IMR-90 (cell line): ENCODE data around the gene RBFOX2. TPM values are rescaled to one million over a fixed set of nuclear protein-coding genes. Genes with fewer than 3 reads are reported as not detected.

Source experiments
- ATAC-seq: fragments of 200-7000 bp; cut with Tn5 transposase; 2 replicates; pipeline ENCODE4 v1.9.1; 2020; ENCODE audit warnings: low read depth, mild to moderate bottlenecking, moderate library complexity
- BruUV-seq: library from RNA; stranded (reverse); fragments of 400-500 nt; replicated peaks from 2 replicates; lab custom pipeline; 2021; lab: Mats Ljungman, UMichigan
- CTCF ChIA-PET: fragments of 300-600 bp; formaldehyde crosslinking; extraction: SDS; loops from one replicate; lab custom pipeline; 2021; ENCODE audit warnings: antibody characterized with exemption; lab: Yijun Ruan, JAX
- POLR2A ChIA-PET: fragments of 300-600 bp; sonication (Branson Sonifier 250); formaldehyde crosslinking; loops from one replicate; lab custom pipeline; 2022; ENCODE audit warnings: antibody characterized with exemption; ENCODE audit not compliant: unreplicated experiment; lab: Charles Lee
- DNase-seq: peaks from one replicate; pipeline ENCODE4 v3.0.0; 2013
- H2AFZ ChIP-seq: replicated peaks from 2 replicates; pipeline ENCODE3; 2013; ENCODE audit warnings: low read length, mild to moderate bottlenecking; ENCODE audit not compliant: poor library complexity
- H2AK5ac ChIP-seq: 2 replicates; pipeline ENCODE4 v1.6.1; 2013; ENCODE audit warnings: low read depth, low read length, inconsistent platforms
- H2AK9ac ChIP-seq: replicated peaks from 2 replicates; pipeline ENCODE3; 2013; ENCODE audit warnings: mild to moderate bottlenecking, low read depth, low read length, moderate library complexity; ENCODE audit not compliant: poor library complexity
- H2BK120ac ChIP-seq: 2 replicates; pipeline ENCODE4 v1.6.1; 2013; ENCODE audit warnings: low read depth, low read length, inconsistent platforms
- H2BK15ac ChIP-seq: 3 replicates; pipeline ENCODE4 v1.6.1; 2013; ENCODE audit warnings: low read depth, low read length, inconsistent platforms
- H2BK20ac ChIP-seq: 2 replicates; pipeline ENCODE4 v1.6.1; 2013; ENCODE audit warnings: low read depth, mild to moderate bottlenecking, inconsistent platforms, low read length, moderate library complexity
- H2BK5ac ChIP-seq: 2 replicates; pipeline ENCODE4 v1.6.1; 2013; ENCODE audit warnings: mild to moderate bottlenecking, low read depth, low read length, inconsistent platforms; ENCODE audit not compliant: poor library complexity, severe bottlenecking
- H3K14ac ChIP-seq: replicated peaks from 2 replicates; pipeline ENCODE4 v1.6.1; 2013; ENCODE audit warnings: low read depth, low read length, inconsistent platforms
- H3K18ac ChIP-seq: 2 replicates; pipeline ENCODE4 v1.6.1; 2013; ENCODE audit warnings: low read depth, low read length, control low read depth
- H3K23ac ChIP-seq: 2 replicates; pipeline ENCODE4 v1.6.1; 2013; ENCODE audit warnings: low read depth, low read length, inconsistent platforms
- H3K27ac ChIP-seq: 2 replicates; pipeline ENCODE4 v1.5.1; 2013; ENCODE audit warnings: mild to moderate bottlenecking, control low read depth, low read length; ENCODE audit not compliant: insufficient read depth
- H3K27me3 ChIP-seq: 2 replicates; pipeline ENCODE4 v1.6.1; 2013; ENCODE audit warnings: low read length; ENCODE audit not compliant: control insufficient read depth, insufficient read depth
- H3K36me3 ChIP-seq: 2 replicates; pipeline ENCODE4 v1.6.1; 2013; ENCODE audit warnings: low read length, mixed read lengths; ENCODE audit not compliant: control insufficient read depth, insufficient read depth
- H3K4ac ChIP-seq: 2 replicates; pipeline ENCODE4 v1.6.1; 2013; ENCODE audit warnings: low read depth, low read length, inconsistent platforms
- H3K4me1 ChIP-seq: 2 replicates; pipeline ENCODE4 v1.6.1; 2013; ENCODE audit warnings: low read length, mixed read lengths; ENCODE audit not compliant: control insufficient read depth, insufficient read depth
- H3K4me2 ChIP-seq: 2 replicates; pipeline ENCODE4 v1.6.1; 2013; ENCODE audit warnings: low read depth, mild to moderate bottlenecking, control low read depth, low read length, moderate library complexity
- H3K4me3 ChIP-seq: 2 replicates; pipeline ENCODE4 v1.5.1; 2013; ENCODE audit warnings: low read depth, mild to moderate bottlenecking, control low read depth, low read length, moderate library complexity; ENCODE audit not compliant: insufficient read depth
- H3K56ac ChIP-seq: 2 replicates; pipeline ENCODE4 v1.6.1; 2013; ENCODE audit warnings: low read length, inconsistent platforms; ENCODE audit not compliant: insufficient read depth; ENCODE audit errors: extremely low read depth
- H3K79me1 ChIP-seq, 2 experiments: 2 replicates each; pipeline ENCODE4 v1.6.1; 2013; ENCODE audit warnings: low read length in 2 of 2, inconsistent platforms in 1 of 2, low read depth in 1 of 2
- H3K9ac ChIP-seq: 2 replicates; pipeline ENCODE4 v1.6.1; 2013; ENCODE audit warnings: low read depth, low read length, control low read depth
- H3K9me1 ChIP-seq: 2 replicates; pipeline ENCODE4 v1.6.1; 2013; ENCODE audit warnings: low read length, inconsistent platforms; ENCODE audit not compliant: insufficient read depth
- H3K9me3 ChIP-seq: 2 replicates; pipeline ENCODE4 v1.6.1; 2013; ENCODE audit warnings: low read length; ENCODE audit not compliant: control insufficient read depth, insufficient read depth
- H4K20me1 ChIP-seq: 2 replicates; pipeline ENCODE4 v1.6.1; 2013; ENCODE audit warnings: low read length, inconsistent platforms; ENCODE audit not compliant: insufficient read depth
- H4K5ac ChIP-seq: 2 replicates; pipeline ENCODE4 v1.6.1; 2013; ENCODE audit warnings: mild to moderate bottlenecking, low read depth, low read length, control low read depth
- H4K8ac ChIP-seq, 2 experiments: 2 replicates each; pipeline ENCODE4 v1.6.1; 2013; ENCODE audit warnings: low read depth in 2 of 2, low read length in 2 of 2, control low read depth in 1 of 2, inconsistent platforms in 1 of 2
- H4K91ac ChIP-seq: 2 replicates; pipeline ENCODE4 v1.6.1; 2013; ENCODE audit warnings: low read depth, low read length, inconsistent platforms; ENCODE audit not compliant: insufficient read depth
- BHLHE40 ChIP-seq: fragments of 150-350 bp; IDR thresholded peaks from 2 replicates; pipeline ENCODE4 v1.6.1; 2016; ENCODE audit warnings: mild to moderate bottlenecking, low read depth, low read length
- CEBPB ChIP-seq: IDR thresholded peaks from 2 replicates; pipeline ENCODE4 v1.6.1; 2012; ENCODE audit warnings: low read depth, low read length, improper control_type of control experiment
- CHD1 ChIP-seq: IDR thresholded peaks from 2 replicates; pipeline ENCODE4 v1.6.1; 2012; ENCODE audit warnings: low read depth, low read length, improper control_type of control experiment
- CTCF ChIP-seq: conservative IDR thresholded peaks from 2 replicates; pipeline ENCODE4 v1.5.1; 2012; ENCODE audit warnings: mild to moderate bottlenecking, low read depth, low read length, improper control_type of control experiment
- ELK1 ChIP-seq: fragments of 150-350 bp; IDR thresholded peaks from 2 replicates; pipeline ENCODE4 v1.6.1; 2016; ENCODE audit warnings: low read depth, mild to moderate bottlenecking, low read length, moderate library complexity, borderline replicate concordance
- FOS ChIP-seq: fragments of 150-350 bp; IDR thresholded peaks from 2 replicates; pipeline ENCODE4 v1.6.1; 2016; ENCODE audit warnings: low read depth, low read length
- MAFK ChIP-seq: IDR thresholded peaks from 2 replicates; pipeline ENCODE4 v1.6.1; 2012; ENCODE audit warnings: low read depth, low read length, improper control_type of control experiment
- MAZ ChIP-seq: IDR thresholded peaks from 2 replicates; pipeline ENCODE4 v1.6.1; 2012; ENCODE audit warnings: low read depth, mild to moderate bottlenecking, low read length, improper control_type of control experiment, moderate library complexity, borderline replicate concordance
- MXI1 ChIP-seq: IDR thresholded peaks from 2 replicates; pipeline ENCODE4 v1.6.1; 2012; ENCODE audit warnings: low read depth, mild to moderate bottlenecking, low read length, moderate library complexity, borderline replicate concordance
- NFE2L2 ChIP-seq: fragments of 150-350 bp; IDR thresholded peaks from 2 replicates; pipeline ENCODE4 v1.6.1; 2016; ENCODE audit warnings: low read depth, mild to moderate bottlenecking, low read length
- POLR2A ChIP-seq: IDR thresholded peaks from 2 replicates; pipeline ENCODE4 v1.6.1; 2012; ENCODE audit warnings: mild to moderate bottlenecking, low read depth, low read length
- RAD21 ChIP-seq: IDR thresholded peaks from 2 replicates; pipeline ENCODE4 v1.6.1; 2012; ENCODE audit warnings: low read length, improper control_type of control experiment
- RCOR1 ChIP-seq: IDR thresholded peaks from 2 replicates; pipeline ENCODE4 v1.6.1; 2012; ENCODE audit warnings: mild to moderate bottlenecking, low read length, improper control_type of control experiment; ENCODE audit not compliant: insufficient replicate concordance
- RFX5 ChIP-seq: IDR thresholded peaks from 2 replicates; pipeline ENCODE4 v1.8.0; 2012; ENCODE audit warnings: low read depth, mild to moderate bottlenecking, low read length, moderate library complexity
- SMC3 ChIP-seq: fragments of 150-350 bp; IDR thresholded peaks from 2 replicates; pipeline ENCODE4 v1.6.1; 2016; ENCODE audit warnings: low read depth, mild to moderate bottlenecking, antibody characterized with exemption, low read length, moderate library complexity
- USF2 ChIP-seq: fragments of 150-350 bp; IDR thresholded peaks from 2 replicates; pipeline ENCODE4 v1.6.1; 2017; ENCODE audit warnings: mild to moderate bottlenecking, antibody characterized with exemption, low read length, low read depth
- WGBS, 2 experiments: methylation state at CpG; one replicate each; pipeline versions ENCODE4 v1.1.5 to v1.1.7; 2013; ENCODE audit warnings: missing lambda C conversion rate in 2 of 2; ENCODE audit not compliant: insufficient read length in 1 of 2; ENCODE audit errors: extremely low coverage in 2 of 2; 5-methylcytosine and 5-hydroxymethylcytosine counted together
- dilution Hi-C: fragments of 300-500 bp; cut with HindIII; formaldehyde crosslinking; loops from one replicate; pipeline ENCODE4 v1.14.3; 2018; ENCODE audit warnings: low sequenced_read_pairs; ENCODE audit not compliant: unreplicated experiment
- in situ Hi-C: fragments of 300-500 bp; cut with MboI; formaldehyde crosslinking; loops from 3 replicates; pipeline ENCODE4 v1.14.3; 2019; ENCODE audit warnings: low sequenced_read_pairs, inconsistent platforms, mixed read lengths
- intact Hi-C: fragments of 100-400 bp; cut with micrococcal nuclease; formaldehyde crosslinking; loops from 2 replicates; pipeline ENCODE4 v1.10.0; 2022
- polyA plus RNA-seq, 3 experiments: library from polyadenylated mRNA; depleted of rRNA; stranded (reverse); fragments of >200 nt; gene quantifications; 2 replicates each; pipeline ENCODE4 v1.2.3, GENCODE V29; 2012; ENCODE audit warnings: low replicate concordance in 1 of 3
- total RNA-seq: library from RNA; depleted of rRNA; stranded (reverse); fragments of >200 nt; gene quantifications from 2 replicates; pipeline ENCODE4 v1.2.3, GENCODE V29; 2012

Gene RBFOX2
- total and polyA plus RNA-seq, 2 of the 4 experiments (the other 2 are of a cell fraction): 146 to 178 TPM

- BruUV-seq: no TSS peak
- no peak for TF ChIP-seq FOS
- TF ChIP-seq CTCF: no peak
- no peak for TF ChIP-seq MXI1
- no peak for TF ChIP-seq MAFK
- TF ChIP-seq NFE2L2: no peak
- no peak for TF ChIP-seq ELK1
- no peak for TF ChIP-seq RCOR1
- TF ChIP-seq CEBPB: no peak
- TF ChIP-seq POLR2A: no peak
- no peak for TF ChIP-seq SMC3
- no peak for TF ChIP-seq RFX5
- no peak for TF ChIP-seq MAZ
- TF ChIP-seq USF2: no peak
- TF ChIP-seq RAD21: no peak
- no peak for TF ChIP-seq CHD1
- TF ChIP-seq BHLHE40: no peak
- intact Hi-C loops: no loop called here
These were observed 71.0 kb downstream of the RBFOX2 start for GRCh38 chr22:35957589-35957988.

More at GRCh38 chr22:35957589-35957988, 71.0 kb downstream of the RBFOX2 start:
- no peak overlapping the region for H4K8ac ChIP-seq
- H3K9me3 ChIP-seq: no peaks in the 10 kb centered on the region
- no peak overlapping the region for H3K56ac ChIP-seq
- no peak overlapping the region for H4K91ac ChIP-seq
- H2BK15ac ChIP-seq: no peak overlapping the region
- H2AK9ac ChIP-seq: no peak overlapping the region
- H3K79me1 ChIP-seq: peaks cover 34 to 71% of the 10 kb centered on the region in 2 experiments
- H2BK5ac ChIP-seq: no peak overlapping the region
- H3K36me3 ChIP-seq: no peaks in the 10 kb centered on the region
- no peak for DNase-seq
- H3K4me1 ChIP-seq: peaks cover 17% of the 10 kb centered on the region
- H3K4ac ChIP-seq: no peak overlapping the region
- ATAC-seq: no peak
- H2AK5ac ChIP-seq: no peak overlapping the region
- H4K5ac ChIP-seq: no peak overlapping the region
- H3K27me3 ChIP-seq: no peaks in the 10 kb centered on the region
- WGBS, 2 experiments: no CpG with 5 or more reads among the region's 1 CpG
- H3K9me1 ChIP-seq: peaks cover 11% of the 10 kb centered on the region
- H2BK20ac ChIP-seq: no peak overlapping the region
- H3K18ac ChIP-seq: no peak overlapping the region
- no peak overlapping the region for H3K4me2 ChIP-seq
- no peak overlapping the region for H3K27ac ChIP-seq
- no peak overlapping the region for H3K4me3 ChIP-seq
- no peak overlapping the region for H2AFZ ChIP-seq
- peaks cover 21% of the 10 kb centered on the region for H4K20me1 ChIP-seq
- no peak overlapping the region for H3K9ac ChIP-seq
- H3K23ac ChIP-seq: no peak overlapping the region
- dilution Hi-C loops: no loop called here
- ChIA-PET POLR2A (no interaction called here), CTCF (interaction anchor here (1.1 to 2.1 kb wide), 2 partner anchors 9 to 108 kb away, joined by 3 to 7 read pairs; no protein-coding TSS in a partner anchor)
- H2BK120ac ChIP-seq: no peak overlapping the region
- no peak overlapping the region for H3K14ac ChIP-seq
- in situ Hi-C loops: no loop called here
